Skeletal muscle tissue (tissue), 4 donors: ENCODE measurements around the gene TOX3. TPM values are rescaled to one million over a fixed set of nuclear protein-coding genes. Genes with fewer than 3 reads are reported as not detected.

Source experiments
- H3K27ac ChIP-seq: one replicate; pipeline ENCODE4 v1.7.0; 2013; ENCODE audit warnings: mild to moderate bottlenecking, low read depth, low read length, inconsistent platforms
- H3K27me3 ChIP-seq, 3 donors: one replicate each; pipeline ENCODE4 v1.7.0; 2013; ENCODE audit warnings: low read length in 3 of 3; ENCODE audit not compliant: control insufficient read depth in 3 of 3, insufficient read depth in 3 of 3
- H3K36me3 ChIP-seq, 3 donors: one replicate each; pipeline ENCODE4 v1.7.0; 2013; ENCODE audit warnings: low read length in 3 of 3; ENCODE audit not compliant: control insufficient read depth in 3 of 3, insufficient read depth in 3 of 3
- H3K4me1 ChIP-seq, 3 donors: one replicate each; pipeline ENCODE4 v1.7.0; 2013; ENCODE audit warnings: low read length in 3 of 3, mild to moderate bottlenecking in 3 of 3; ENCODE audit not compliant: control insufficient read depth in 3 of 3, insufficient read depth in 3 of 3
- H3K4me3 ChIP-seq, 3 donors: one replicate each; pipeline ENCODE4 v1.7.0; 2013; ENCODE audit warnings: low read length in 3 of 3
- H3K9ac ChIP-seq, 3 donors: one replicate each; pipeline ENCODE4 v1.7.0; 2013; ENCODE audit warnings: low read length in 3 of 3, mild to moderate bottlenecking in 3 of 3, moderate library complexity in 2 of 3, low read depth in 1 of 3
- H3K9me3 ChIP-seq, 3 donors: one replicate each; pipeline ENCODE4 v1.7.0; 2013; ENCODE audit warnings: low read length in 3 of 3; ENCODE audit not compliant: control insufficient read depth in 3 of 3
- total RNA-seq: library from RNA; depleted of rRNA; stranded (reverse); fragments of >200 nt; gene quantifications from one replicate; pipeline ENCODE4 v1.2.3, GENCODE V29; 2014
- donor health status: Osteomylitis.

Gene TOX3
- total RNA-seq, 1 donor from 2014 or later: 0.52 TPM

DNA sequence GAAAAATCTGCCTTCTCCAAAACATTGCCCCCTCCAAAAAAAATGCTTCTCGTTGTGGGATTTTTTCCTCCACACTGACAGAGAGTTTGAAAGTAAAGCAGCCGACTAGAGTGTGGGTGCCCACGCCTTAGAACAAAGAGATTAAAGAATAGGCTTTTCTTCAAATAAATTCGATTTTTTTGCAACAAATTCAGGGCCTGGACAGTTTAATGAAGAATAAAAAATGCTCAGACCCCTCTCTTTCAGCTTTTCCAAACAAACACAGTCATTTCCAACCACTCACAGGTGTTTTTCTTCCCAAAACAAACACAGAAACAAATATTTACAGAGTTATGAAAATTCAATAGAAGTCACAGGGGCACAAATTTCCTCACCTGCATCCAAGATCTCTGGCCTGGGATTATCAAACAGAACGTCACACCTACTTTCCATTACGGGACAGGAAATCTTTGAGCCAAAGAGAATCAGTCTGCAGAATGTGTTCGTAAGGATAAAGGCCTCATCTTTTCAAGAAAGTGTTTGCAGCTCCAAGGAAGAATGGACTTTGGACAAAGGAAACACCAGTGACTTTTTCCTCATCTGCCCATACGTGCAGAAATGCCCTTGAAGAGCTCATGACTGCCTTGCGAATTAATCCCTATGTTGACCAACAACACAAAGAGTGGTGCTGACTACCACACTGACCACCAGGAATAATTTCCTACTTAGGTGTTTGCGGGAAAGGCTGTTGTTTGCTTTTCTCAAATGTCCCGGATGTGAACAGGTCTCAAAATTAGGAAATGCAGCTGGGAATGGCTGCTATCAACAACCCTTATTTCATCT, 31.3 kb upstream of the TOX3 start:
- Histone ChIP-seq H3K36me3 (no peaks in the 10 kb centered on the region), H3K4me3 (no peak overlapping the region), H3K27ac (no peak overlapping the region), H3K27me3 (no peaks in the 10 kb centered on the region), H3K9ac (no peak overlapping the region), H3K9me3 (no peaks in the 10 kb centered on the region), H3K4me1 (no peaks in the 10 kb centered on the region)

DNA sequence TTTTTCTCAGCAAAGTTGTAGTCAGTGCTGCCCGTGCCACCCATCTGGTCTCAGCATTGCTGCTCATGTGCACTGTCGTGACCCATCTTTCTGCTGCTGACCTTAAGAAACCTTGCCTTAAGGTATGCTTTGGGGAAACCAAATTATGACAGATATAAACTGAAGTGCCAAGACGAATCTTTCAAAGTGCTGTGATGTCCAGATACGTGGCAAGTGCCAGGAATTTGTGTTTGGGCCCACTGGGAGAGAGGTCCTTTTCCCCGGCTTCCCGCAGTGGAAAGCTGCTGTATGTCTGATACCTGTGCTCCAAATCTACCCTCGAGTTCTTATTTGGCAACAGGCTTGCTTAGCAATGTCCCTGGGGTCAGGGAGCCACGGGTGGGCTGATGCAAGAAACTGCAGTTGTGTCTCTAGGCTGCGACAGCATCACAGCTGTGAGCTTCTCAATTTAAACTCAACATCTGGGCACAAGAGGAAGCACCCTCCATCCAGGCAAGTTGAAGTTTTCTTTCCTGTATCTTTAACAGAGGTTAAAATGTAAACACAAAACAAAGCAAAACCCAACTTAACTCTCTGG, 30.3 kb upstream of the TOX3 start:
- Histone ChIP-seq H3K27me3 (no peaks in the 10 kb centered on the region), H3K27ac (no peak overlapping the region), H3K9me3 (no peaks in the 10 kb centered on the region), H3K4me1 (no peaks in the 10 kb centered on the region), H3K4me3 (no peak overlapping the region), H3K9ac (no peak overlapping the region), H3K36me3 (no peaks in the 10 kb centered on the region)

DNA sequence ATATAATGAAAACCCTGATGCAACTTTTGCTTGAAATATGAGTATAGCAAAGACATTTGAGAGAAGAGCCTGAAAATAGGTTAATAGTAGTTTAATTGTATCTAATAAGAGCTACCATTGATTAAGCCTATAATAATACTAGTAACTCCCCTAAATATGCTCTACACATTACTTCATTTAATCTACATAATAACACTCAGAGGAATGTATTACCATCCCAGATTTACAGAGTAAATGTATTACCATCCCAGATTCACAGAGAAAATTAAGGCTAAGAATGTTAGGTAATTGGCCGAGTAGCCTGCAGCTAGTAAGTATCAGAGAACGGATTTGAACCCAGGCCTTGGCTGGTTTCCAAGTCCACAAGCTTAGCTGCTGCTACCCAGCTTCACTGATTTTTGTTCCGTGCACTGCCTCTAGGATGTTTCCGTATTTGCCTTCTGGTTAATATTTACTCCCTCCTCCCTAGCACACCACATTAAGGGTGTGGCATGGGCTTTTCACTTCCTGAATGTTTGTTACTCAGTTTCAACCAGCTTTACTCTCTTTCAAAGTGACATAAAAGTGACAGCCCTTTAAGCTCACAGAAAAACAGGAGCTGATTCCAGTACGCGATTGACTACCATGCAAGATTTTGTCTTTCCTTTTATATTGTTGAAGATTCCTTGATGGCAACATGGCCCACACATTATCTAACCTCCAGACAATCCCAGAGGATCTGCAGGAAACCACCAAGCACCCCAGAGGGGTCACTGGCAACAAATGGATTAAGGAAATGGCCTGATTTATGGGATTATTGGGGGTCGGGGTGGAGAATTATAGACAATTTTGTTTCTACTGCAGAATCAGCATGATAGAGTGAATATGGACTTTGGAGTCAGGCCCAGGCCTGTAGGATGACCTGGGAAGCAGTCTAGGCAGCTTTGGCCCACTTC, 26.7 kb upstream of the TOX3 start:
- H3K4me3 ChIP-seq: no peak overlapping the region
- H3K9ac ChIP-seq: no peak overlapping the region
- H3K4me1 ChIP-seq: no peaks in the 10 kb centered on the region
- H3K27ac ChIP-seq: no peak overlapping the region
- H3K9me3 ChIP-seq: peaks cover 0 to 2% (median 0%) of the 10 kb centered on the region in 3 donors
- no peaks in the 10 kb centered on the region for H3K36me3 ChIP-seq
- no peaks in the 10 kb centered on the region for H3K27me3 ChIP-seq

DNA sequence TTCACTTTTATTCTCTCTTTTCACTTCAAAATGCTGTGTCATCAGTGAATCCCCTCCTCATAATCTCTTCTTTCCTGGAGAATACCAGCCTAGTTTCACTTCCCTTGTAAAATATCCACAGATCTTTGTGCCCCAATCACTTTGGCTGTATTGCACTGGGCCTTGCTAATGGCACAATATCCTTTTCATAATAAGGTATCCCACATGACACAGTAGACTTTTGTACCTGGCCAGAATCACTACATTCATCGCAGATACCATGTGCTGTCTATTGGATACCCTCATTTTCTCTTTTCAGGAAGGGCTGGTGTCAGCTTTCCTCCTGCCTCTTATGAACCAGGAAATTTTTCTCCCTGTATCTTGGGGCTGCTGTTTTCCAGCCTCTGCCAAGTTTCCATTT, 25.7 kb upstream of the TOX3 start:
- Histone ChIP-seq H3K4me1 (no peaks in the 10 kb centered on the region), H3K9ac (no peak overlapping the region), H3K27me3 (no peaks in the 10 kb centered on the region), H3K27ac (no peak overlapping the region), H3K4me3 (no peak overlapping the region), H3K9me3 (peaks cover 0 to 2% (median 0%) of the 10 kb centered on the region in 3 donors), H3K36me3 (no peaks in the 10 kb centered on the region)

DNA sequence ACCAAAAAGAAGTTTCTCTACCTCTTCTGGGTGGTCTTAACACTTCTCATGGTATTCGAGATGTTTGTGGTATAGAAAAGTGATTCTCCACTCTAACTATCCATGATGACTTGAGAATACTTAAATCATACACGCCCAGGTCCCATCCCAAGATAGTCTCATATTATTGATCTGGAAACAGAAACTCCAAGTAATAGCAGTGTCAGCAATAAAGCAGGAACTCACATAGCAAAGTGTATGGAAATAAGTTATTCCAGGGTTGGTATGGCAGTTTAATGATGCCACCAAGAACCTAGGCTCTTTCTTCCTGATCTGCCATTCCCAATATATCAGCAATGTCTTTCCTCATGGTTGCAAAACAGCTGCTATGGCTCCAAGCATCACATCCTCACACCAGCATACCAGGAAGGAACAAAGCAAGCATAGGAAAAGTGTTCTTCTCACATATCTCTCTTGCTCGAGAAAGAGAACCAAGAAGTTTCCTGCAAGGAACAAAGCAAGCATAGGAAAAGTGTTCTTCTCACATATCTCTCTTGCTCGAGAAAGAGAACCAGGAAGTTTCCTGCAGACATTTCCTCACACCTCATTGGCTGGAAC, 23.6 kb upstream of the TOX3 start:
- no peak overlapping the region for H3K27ac ChIP-seq
- no peak overlapping the region for H3K9ac ChIP-seq
- peaks cover 0 to 2% (median 0%) of the 10 kb centered on the region in 3 donors for H3K9me3 ChIP-seq
- no peaks in the 10 kb centered on the region for H3K36me3 ChIP-seq
- H3K4me1 ChIP-seq: no peaks in the 10 kb centered on the region
- no peak overlapping the region for H3K4me3 ChIP-seq
- H3K27me3 ChIP-seq: peaks cover 0 to 2% (median 0%) of the 10 kb centered on the region in 3 donors

DNA sequence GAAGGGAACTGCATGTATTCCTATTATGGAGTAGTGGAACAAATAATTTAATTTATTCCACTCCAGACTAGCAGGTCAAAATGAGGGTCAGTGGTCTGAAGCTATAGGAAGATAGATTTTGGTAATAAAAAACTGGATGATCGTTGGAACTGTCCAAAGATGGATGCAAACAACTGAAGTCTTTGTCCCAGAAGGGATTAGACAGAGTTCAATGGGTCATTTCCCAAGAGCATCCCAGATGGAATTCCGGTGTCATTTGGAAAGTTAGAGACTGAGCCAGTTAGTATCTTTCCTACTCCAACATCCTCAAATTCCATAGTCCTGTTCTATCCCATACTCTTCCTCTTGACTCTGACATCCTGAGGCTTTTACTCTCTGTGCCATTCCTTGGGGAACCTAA, 22.8 kb upstream of the TOX3 start:
- Histone ChIP-seq H3K27me3 (peaks cover 0 to 2% (median 0%) of the 10 kb centered on the region in 3 donors), H3K27ac (no peak overlapping the region), H3K36me3 (no peaks in the 10 kb centered on the region), H3K9ac (no peak overlapping the region), H3K4me1 (no peaks in the 10 kb centered on the region), H3K9me3 (peaks cover 0 to 2% (median 0%) of the 10 kb centered on the region in 3 donors), H3K4me3 (no peak overlapping the region)

DNA sequence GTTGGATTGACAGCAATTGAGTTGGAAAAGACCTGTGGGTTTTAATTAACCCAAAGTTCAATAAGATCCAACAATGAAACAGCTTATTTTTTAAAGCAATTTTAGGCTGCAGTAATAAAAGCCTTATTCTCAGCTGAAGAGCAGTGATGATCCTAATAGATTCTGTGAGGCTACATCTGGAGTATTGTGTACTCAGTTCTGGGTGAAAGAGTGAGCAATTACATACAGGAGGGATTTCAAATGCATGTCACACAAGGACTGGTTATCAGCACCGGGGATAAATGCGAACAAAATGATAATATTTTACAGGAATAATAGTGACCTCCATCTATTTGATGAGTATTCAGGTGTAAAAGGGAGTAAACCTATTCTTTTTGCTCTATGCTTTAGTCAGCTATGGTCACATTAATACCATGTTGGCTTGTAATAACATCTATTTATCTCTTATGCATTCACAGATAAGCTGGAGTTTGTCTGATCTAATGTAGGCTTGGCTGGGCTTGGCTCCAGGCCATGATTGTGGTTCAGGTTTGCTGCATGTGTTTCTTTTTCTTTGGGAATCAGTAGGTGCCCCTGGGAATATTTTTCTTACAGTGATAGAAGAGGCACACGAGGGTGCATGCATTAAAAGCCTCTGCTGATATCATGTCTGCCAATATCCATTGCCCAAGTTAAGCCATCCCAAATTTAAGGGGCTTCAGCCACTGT, 22.2 kb upstream of the TOX3 start:
- Histone ChIP-seq H3K27ac (no peak overlapping the region), H3K36me3 (no peaks in the 10 kb centered on the region), H3K9me3 (peaks cover 0 to 2% (median 0%) of the 10 kb centered on the region in 3 donors), H3K4me3 (no peak overlapping the region), H3K4me1 (no peaks in the 10 kb centered on the region), H3K27me3 (peaks cover 0 to 2% (median 0%) of the 10 kb centered on the region in 3 donors), H3K9ac (no peak overlapping the region)

DNA sequence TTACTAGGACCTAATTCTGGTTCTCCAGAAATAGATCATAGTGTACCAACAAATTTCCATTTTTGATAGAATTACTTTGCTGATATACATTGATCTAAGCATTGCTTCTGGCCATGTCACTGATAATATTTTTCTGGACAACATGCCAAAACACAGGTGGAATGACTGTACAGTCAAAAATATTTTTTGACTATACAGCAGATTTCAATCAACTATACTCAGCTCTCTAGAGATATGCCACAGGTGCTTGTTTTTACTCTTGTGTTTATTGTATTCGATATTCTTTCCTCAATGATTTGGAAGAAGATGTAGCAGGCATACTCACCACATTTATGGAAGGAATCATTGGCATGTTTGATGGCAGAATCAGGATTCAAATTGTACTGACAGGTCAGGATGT, 21.6 kb upstream of the TOX3 start:
- Histone ChIP-seq H3K4me1 (no peaks in the 10 kb centered on the region), H3K9me3 (peaks cover 0 to 2% (median 0%) of the 10 kb centered on the region in 3 donors), H3K27ac (no peak overlapping the region), H3K9ac (no peak overlapping the region), H3K27me3 (peaks cover 0 to 2% (median 0%) of the 10 kb centered on the region in 3 donors), H3K4me3 (no peak overlapping the region), H3K36me3 (no peaks in the 10 kb centered on the region)

DNA sequence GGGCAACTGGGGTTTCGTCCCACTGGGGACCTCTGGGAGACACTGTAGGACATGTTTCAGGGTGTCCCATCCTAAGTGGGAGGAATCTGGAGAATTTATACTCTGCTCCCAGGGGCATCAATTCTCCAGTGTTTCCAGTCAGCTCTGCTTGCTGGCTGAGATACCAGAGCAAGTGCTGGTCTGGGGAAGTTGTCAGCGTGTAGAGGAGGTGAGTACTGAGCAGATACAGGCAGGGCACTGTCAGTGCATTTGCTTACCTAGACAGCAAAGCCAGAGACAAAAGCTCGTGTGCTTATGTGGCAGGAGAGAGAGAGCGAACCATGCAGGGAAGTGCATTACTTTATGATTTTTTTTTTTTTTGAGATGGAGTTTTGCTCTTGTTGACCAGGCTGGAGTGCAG, 20.2 kb upstream of the TOX3 start:
- Histone ChIP-seq H3K36me3 (no peaks in the 10 kb centered on the region), H3K9me3 (peaks cover 0 to 2% (median 0%) of the 10 kb centered on the region in 3 donors), H3K27ac (no peak overlapping the region), H3K27me3 (peaks cover 0 to 2% (median 0%) of the 10 kb centered on the region in 3 donors), H3K4me3 (no peak overlapping the region), H3K9ac (no peak overlapping the region), H3K4me1 (no peaks in the 10 kb centered on the region)
